Uterus (tissue), 2 donors: ENCODE results near the gene BST1.

Experiments used
- CTCF ChIP-seq, 4 experiments: fragments of 200-600 bp in 2 of 4; fragments of 450-650 bp in 2 of 4; sonication (generic) in 2 of 4; IDR thresholded peaks; one replicate each; pipeline ENCODE4 v1.5.1; 2016 to 2019; ENCODE audit warnings: antibody characterized with exemption in 4 of 4, mild to moderate bottlenecking in 2 of 4, moderate library complexity in 1 of 4
- POLR2A ChIP-seq, 2 donors: fragments of 450-650 bp; IDR thresholded peaks; one replicate each; pipeline ENCODE4 v1.6.1; 2016; ENCODE audit warnings: antibody characterized with exemption in 2 of 2, mild to moderate bottlenecking in 1 of 2, moderate library complexity in 1 of 2

GRCh38 chr4:15777697-15778288 is 74.9 kb downstream of the BST1 start:
- TF ChIP-seq CTCF (IDR thresholded peaks at IDR 0.05) = no peak
- TF ChIP-seq POLR2A (IDR thresholded peaks at IDR 0.05) = no peak
